Neural cell (in vitro differentiated cells): ENCODE data around the gene FOXO6. TPM values are rescaled to one million over a fixed set of nuclear protein-coding genes. Genes with fewer than 3 reads are reported as not detected.

Source experiments
- H2AFZ ChIP-seq: fragments of 200-600, 300-800 bp; sonication (generic), shearing (Covaris generic); 2 replicates; pipeline ENCODE4 v1.6.0; 2014; ENCODE audit warnings: low read depth, mild to moderate bottlenecking, antibody characterized with exemption, low read length, moderate library complexity
- H3F3A ChIP-seq: fragments of 200-600 bp; shearing (Covaris generic); 2 replicates; pipeline ENCODE4 v1.6.1; 2016; ENCODE audit warnings: mild to moderate bottlenecking, moderate library complexity, mixed read lengths, antibody characterized with exemption, low read length; ENCODE audit not compliant: insufficient read depth, poor library complexity, severe bottlenecking
- H3K27ac ChIP-seq: fragments of 200-600, 300-800 bp; sonication (generic), shearing (Covaris generic); 2 replicates; pipeline ENCODE4 v1.5.1; 2014; ENCODE audit warnings: mild to moderate bottlenecking, low read length, moderate library complexity
- H3K27me3 ChIP-seq: fragments of 300-800, 200-600 bp; sonication (generic), shearing (Covaris generic); 2 replicates; pipeline ENCODE4 v1.6.0; 2014; ENCODE audit warnings: mild to moderate bottlenecking, low read depth, low read length, moderate library complexity; ENCODE audit not compliant: insufficient read depth
- H3K36me3 ChIP-seq: fragments of 300-800, 200-600 bp; sonication (generic), shearing (Covaris generic); 2 replicates; pipeline ENCODE4 v1.5.1; 2014; ENCODE audit warnings: mild to moderate bottlenecking, antibody characterized with exemption, low read length, moderate library complexity; ENCODE audit not compliant: insufficient read depth
- H3K4me2 ChIP-seq: fragments of 300-800, 200-600 bp; sonication (generic), shearing (Covaris generic); 2 replicates; pipeline ENCODE4 v1.6.0; 2014; ENCODE audit warnings: mild to moderate bottlenecking, low read length
- H3K4me3 ChIP-seq: fragments of 300-800, 200-600 bp; sonication (generic), shearing (Covaris generic); 2 replicates; pipeline ENCODE4 v1.5.1; 2014; ENCODE audit warnings: mild to moderate bottlenecking, low read length, moderate library complexity
- H3K79me2 ChIP-seq: fragments of 200-600 bp; shearing (Covaris generic); replicated peaks from 2 replicates; pipeline ENCODE4 v1.6.0; 2014; ENCODE audit warnings: mild to moderate bottlenecking, low read length, moderate library complexity; ENCODE audit not compliant: insufficient read depth
- H3K9ac ChIP-seq: fragments of 300-800, 200-600 bp; sonication (generic), shearing (Covaris generic); 2 replicates; pipeline ENCODE4 v1.6.1; 2016; ENCODE audit warnings: mild to moderate bottlenecking, low read length, mixed read lengths
- H3K9me2 ChIP-seq: fragments of 200-600 bp; shearing (Covaris generic); 2 replicates; pipeline ENCODE4 v1.6.1; 2016; ENCODE audit warnings: mild to moderate bottlenecking, low read length, mixed read lengths; ENCODE audit not compliant: insufficient read depth
- H3K9me3 ChIP-seq: fragments of 200-600, 300-800 bp; sonication (generic), shearing (Covaris generic); 2 replicates; pipeline ENCODE4 v1.6.1; 2016; ENCODE audit warnings: mild to moderate bottlenecking, mixed run types, low read length, moderate library complexity, mixed read lengths
- H4K20me1 ChIP-seq: fragments of 200-600 bp; shearing (Covaris generic); 2 replicates; pipeline ENCODE4 v1.6.1; 2016; ENCODE audit warnings: mild to moderate bottlenecking, mixed run types; ENCODE audit not compliant: insufficient read depth
- EZH2 ChIP-seq: fragments of 200-600, 300-800 bp; shearing (Covaris generic), sonication (generic); IDR thresholded peaks from 2 replicates; pipeline ENCODE4 v1.6.1; 2014; ENCODE audit warnings: antibody characterized with exemption, low read length, borderline replicate concordance, mild to moderate bottlenecking; ENCODE audit not compliant: insufficient read depth, poor library complexity, severe bottlenecking
- MXI1 ChIP-seq: fragments of 450-650 bp; conservative IDR thresholded peaks from 2 replicates; pipeline ENCODE4 v1.6.1; 2014; ENCODE audit warnings: antibody characterized with exemption, mild to moderate bottlenecking; ENCODE audit not compliant: poor library complexity, severe bottlenecking
- POLR2AphosphoS5 ChIP-seq: IDR thresholded peaks from 2 replicates; pipeline ENCODE4 v1.6.1; 2012
- REST ChIP-seq: IDR thresholded peaks from 2 replicates; pipeline ENCODE4 v1.6.1; 2012; ENCODE audit warnings: borderline replicate concordance
- SMC3 ChIP-seq: fragments of 450-650 bp; conservative IDR thresholded peaks from 2 replicates; pipeline ENCODE4 v1.6.1; 2014; ENCODE audit warnings: antibody characterized with exemption, mild to moderate bottlenecking, moderate library complexity; ENCODE audit not compliant: poor library complexity
- polyA plus RNA-seq: library from polyadenylated mRNA; depleted of rRNA; stranded (reverse); fragments of >200 nt; gene quantifications from 2 replicates; pipeline ENCODE4 v1.2.3, GENCODE V29; 2014

FOXO6 gene
- polyA plus RNA-seq, 1 donor from 2014 or later, result 0.59 TPM

GRCh38 chr1:41348394-41348793, 12.8 kb upstream of the FOXO6 start:
- TF ChIP-seq MXI1 (no peak), EZH2 (no peak), SMC3 (no peak), REST (no peak)
- Histone ChIP-seq H3K36me3 (no peaks in the 10 kb centered on the region), H3K4me2 (no peak overlapping the region), H3K9me3 (no peaks in the 10 kb centered on the region), H3F3A (no peaks in the 10 kb centered on the region), H3K9me2 (no peaks in the 10 kb centered on the region), H4K20me1 (no peaks in the 10 kb centered on the region), H3K79me2 (no peaks in the 10 kb centered on the region), H3K27ac (no peak overlapping the region), H3K4me3 (no peak overlapping the region), H2AFZ (no peak overlapping the region), H3K27me3 (no peaks in the 10 kb centered on the region), H3K9ac (no peak overlapping the region)

GRCh38 chr1:41349361-41350054, 11.7 kb upstream of the FOXO6 start:
- TF ChIP-seq MXI1 (no peak), POLR2AphosphoS5 (no peak)
- no peaks in the 10 kb centered on the region for H3K9me3 ChIP-seq
- no peak overlapping the region for H3K27ac ChIP-seq
- H3K9ac ChIP-seq, result no peak overlapping the region
- H3K9me2 ChIP-seq, result no peaks in the 10 kb centered on the region
- no peaks in the 10 kb centered on the region for H3K36me3 ChIP-seq
- H2AFZ ChIP-seq, result no peak overlapping the region
- no peak overlapping the region for H3K4me2 ChIP-seq
- no peaks in the 10 kb centered on the region for H4K20me1 ChIP-seq
- H3F3A ChIP-seq, result no peaks in the 10 kb centered on the region
- H3K4me3 ChIP-seq, result no peak overlapping the region
- H3K27me3 ChIP-seq, result no peaks in the 10 kb centered on the region
- H3K79me2 ChIP-seq, result no peaks in the 10 kb centered on the region

- no peaks in the 10 kb centered on the region for H4K20me1 ChIP-seq
- no peak overlapping the region for H3K4me3 ChIP-seq
- no peaks in the 10 kb centered on the region for H3F3A ChIP-seq
- H3K9ac ChIP-seq, result no peak overlapping the region
- no peak overlapping the region for H3K4me2 ChIP-seq
- no peaks in the 10 kb centered on the region for H3K27me3 ChIP-seq
- no peaks in the 10 kb centered on the region for H3K9me2 ChIP-seq
- no peak for TF ChIP-seq REST
- TF ChIP-seq SMC3, result no peak
- no peaks in the 10 kb centered on the region for H3K79me2 ChIP-seq
- no peaks in the 10 kb centered on the region for H3K9me3 ChIP-seq
- no peak overlapping the region for H3K27ac ChIP-seq
- no peak overlapping the region for H2AFZ ChIP-seq
- H3K36me3 ChIP-seq, result no peaks in the 10 kb centered on the region
These were observed 11.2 kb upstream of the FOXO6 start for GRCh38 chr1:41350055-41350378.
